T-helper 1 cell (primary cell): ENCODE results near the gene GNG10.
"Not testable (repeated sequence)": the region's sequence is repeated elsewhere in the genome, so short reads cannot be mapped to it uniquely, and the experiment has no call there.

ENCODE experiments used
- DNase-seq, 5 donors: peaks; one replicate each; pipeline ENCODE4 v3.0.0-alpha.2; 2012 to 2020

GNG10 gene

DNA sequence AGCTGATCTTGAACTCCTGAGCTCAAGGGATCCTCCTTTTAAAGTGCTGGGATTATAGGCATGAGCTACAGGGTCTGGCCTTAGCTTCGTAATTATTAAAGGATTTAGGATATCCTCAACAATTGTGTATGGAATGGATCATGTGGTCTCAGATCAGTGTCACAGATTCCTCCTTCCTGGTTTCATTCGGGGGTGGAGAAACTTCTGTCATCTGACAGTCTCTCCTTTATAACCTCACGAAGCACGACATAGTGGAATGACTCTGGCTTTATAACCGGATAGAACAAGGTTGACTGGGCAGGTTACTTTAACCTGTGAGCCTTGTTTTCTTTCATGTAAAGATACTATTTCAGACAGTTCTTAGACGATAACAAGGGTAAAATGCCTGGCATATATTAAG, 4.4 kb upstream of the GNG10 start:
- no peak for DNase-seq

DNA sequence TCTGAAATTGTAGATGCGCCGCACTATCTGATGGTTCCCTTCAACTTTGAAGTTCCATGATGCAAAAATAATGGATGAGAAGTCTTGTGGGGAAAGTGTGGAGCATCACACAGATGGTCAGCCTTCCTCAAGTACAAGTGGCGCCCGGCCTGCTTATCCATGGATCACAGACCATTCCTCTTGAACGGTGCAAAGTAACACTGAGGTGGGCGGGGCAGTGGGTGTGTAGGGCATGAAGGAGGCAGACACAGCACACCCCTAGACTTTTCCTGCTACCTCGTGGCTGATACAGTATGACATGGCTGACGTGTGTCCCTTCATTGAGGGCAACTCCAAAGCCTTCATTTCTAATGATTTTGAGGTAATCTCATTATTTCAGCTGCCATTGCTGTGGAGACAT, 2.5 kb upstream of the GNG10 start:
- DNase-seq: no peak

DNA sequence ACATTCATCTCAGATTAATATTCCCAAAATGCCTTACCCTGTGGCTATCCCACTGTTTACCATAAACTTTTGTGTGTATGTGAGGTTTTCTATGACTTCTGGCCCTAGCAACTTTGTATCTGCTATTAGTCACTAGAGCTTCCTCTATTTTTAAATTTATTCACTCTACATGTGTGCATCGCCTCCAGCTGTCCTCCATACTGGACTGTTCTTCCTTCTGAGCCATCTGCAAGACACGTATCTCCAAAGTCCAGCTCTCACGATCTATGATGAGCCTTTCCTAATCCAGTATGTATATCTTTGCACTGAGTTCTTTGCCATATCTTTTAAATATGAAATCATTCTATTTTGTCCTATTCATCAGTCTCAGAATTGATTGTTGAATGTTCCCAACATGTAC, 1.7 kb upstream of the GNG10 start:
- DNase-seq: no peak

DNA sequence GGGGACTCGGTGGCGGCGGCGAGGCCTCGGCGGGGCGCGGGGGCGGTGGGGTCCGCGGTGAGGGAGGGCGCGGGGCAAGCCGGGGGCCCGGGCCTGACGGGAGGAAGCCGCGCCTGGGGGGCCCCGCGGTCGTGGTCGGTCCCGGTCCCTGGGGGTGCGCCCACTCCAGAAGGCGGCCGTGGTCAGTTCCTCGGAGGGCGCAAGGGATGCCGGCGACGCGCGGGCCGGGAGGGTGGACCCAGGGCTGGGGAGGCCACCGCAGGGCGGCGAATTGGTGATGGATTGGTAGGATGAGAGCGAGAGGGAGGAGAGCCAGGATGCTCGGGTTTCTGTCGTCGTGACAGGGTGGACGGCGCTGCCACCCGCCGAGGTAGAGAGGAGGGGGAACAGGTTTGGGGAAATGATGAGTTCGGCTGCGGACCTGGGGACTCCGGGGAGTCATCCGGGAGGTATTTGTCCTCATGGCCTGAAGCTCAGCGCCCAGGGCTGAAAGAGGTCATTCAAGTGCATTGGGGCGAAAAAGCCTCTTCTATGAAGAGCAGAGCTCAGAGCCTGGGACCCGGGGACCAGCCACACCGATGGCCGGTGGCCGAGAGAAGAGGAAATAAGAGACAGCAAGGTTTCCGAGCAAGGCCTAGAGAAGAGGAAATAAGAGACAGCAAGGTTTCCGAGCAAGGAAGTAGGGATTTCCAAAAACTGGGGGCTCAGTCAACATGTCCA, 557 bp downstream of the GNG10 start:
- DNase-seq: peak; percentile 9 to 37 (median 11)

DNA sequence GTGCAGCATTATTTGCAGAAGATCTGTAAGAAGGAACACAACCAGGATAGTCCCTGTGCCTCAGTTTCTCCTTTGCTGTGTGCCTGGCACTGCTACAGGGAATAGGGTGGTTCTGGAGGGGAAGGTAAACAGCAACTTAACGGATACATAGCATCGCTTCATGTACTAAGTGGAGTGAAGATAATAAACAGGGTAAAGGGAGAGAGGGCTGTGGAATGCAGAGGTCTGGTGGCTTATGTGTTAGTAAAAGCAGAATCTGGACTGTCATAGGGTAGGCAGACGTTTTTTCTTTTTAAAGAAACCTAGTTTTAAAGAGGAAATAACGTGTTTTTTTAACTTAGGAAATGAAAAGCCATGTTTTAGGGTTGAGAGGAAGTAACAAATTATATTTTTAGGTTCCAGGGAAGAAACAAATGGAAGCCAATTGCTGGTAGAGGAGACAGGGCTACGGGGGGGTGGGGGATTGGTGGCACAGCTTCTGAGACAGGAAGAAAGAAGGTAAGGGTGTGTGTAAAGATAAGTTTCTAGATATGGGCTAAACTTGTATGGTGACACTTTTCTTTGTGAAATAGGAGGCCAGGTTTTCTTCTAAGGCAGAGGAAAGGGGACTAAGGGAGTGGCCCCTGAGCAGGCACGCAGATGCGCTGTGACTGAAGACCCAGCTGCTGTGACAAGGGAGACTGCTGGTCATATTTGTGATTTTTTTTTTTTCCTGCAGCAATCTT, 1.3 kb downstream of the GNG10 start:
- peak in 1 of 5 donors; percentile 40 for DNase-seq

DNA sequence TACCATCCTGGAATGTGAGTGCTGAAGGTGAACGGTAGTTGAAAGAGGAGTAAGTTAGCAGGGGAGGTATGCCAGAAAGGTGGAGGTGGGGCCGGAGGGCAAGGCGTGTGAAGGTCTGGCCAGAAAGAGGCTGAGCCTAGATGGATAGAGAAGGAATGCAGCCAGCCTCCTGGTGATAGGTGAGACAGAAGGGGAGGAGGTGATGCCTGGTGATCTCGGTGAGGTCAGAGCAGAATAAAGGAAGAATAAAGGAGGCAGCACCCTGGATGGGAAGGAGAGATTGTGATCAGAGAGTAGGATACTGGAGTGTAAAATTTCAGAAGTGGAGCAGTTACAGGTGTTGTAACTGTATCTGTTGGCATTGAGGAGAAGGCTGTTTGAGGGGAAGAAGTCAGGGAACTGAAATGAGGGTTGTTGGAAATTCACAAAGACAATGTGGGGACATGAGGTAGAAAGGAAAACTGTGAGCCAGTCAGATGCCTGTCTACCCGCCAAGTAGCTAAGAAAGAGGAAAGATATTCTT, 2.0 kb downstream of the GNG10 start:
- DNase-seq: no peak

DNA sequence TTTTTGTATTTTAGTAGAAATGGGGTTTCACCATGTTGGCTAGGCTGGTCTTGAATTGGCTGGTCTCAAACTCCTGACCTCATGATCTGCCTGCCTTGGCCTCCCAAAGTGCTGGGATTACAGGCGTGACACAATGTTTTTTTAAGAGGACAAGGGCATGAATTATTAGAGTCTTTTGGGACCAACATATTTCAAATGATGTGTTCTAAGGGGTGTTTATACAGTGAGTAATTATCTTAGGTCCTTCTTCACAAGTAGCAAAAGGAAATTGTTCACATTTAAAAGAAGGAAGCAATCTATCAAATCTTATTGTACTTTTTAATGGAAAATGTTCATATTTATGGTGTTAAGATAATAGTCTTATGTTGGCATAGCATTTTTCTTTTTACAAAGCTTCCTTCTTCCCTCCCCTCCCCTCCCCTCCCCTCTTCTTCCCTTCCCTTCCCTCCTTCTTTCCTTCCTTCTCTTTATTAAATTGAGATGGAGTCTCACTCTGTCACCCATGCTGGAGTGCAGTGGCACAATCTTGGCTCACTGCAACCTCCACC, 6.7 kb downstream of the GNG10 start:
- no peak for DNase-seq

DNA sequence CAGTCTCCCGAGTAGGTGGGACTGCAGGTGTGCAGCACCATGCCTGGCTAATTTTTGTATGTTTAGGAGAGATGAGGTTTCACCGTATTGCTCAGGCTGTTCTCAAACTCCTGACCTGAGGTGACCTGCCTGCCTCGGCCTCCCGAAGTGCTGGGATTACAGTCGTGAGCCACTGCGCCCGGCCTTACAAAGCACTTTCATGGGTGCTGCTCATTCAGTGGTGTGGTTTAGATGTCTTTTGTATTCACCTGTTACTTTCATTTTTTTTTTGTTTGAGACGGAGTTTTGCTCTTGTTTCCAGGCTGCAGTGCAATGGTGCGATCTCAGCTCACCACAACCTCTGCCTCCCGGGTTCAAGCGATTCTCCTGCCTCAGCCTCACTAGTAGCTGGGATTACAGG, 7.2 kb downstream of the GNG10 start:
- not testable (repeated sequence) for DNase-seq

DNA sequence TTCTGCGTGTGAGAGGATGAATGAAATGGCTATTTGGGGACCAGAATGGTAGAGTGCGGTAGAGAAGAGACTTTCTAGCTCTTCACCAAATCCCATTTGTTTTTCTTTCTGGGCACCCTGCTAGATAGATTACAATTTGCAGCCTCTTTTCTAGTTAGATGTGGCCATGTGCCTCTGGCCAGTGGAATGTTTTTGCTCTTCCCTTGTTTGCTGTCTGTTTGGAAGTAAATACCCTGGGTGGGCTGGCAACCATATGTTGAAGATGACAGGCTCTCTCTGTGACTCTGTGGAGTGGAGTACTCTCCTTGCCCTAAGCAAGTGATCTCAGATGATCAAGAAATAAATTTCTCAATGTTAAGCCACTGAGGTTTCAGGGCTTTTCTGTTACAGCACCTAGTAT, 12.9 kb downstream of the GNG10 start:
- no peak for DNase-seq

DNA sequence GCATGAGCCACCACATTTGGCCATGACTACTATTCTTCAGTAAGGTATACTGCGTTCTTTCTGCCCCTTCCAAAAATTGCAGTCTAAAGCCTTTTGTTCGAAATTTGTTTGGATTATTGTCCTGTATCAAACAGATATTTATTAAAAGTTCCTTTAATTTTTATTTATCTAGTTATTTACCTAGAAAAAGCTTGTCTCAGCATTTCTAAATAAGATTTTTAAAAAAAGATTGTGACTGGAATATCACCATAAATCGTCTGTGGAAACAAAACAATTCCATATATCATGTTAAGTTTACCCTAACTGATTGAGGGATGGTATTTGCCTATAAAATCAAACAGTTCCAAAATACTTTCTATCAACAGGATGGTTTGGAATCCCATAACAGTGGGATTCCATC, 14.7 kb downstream of the GNG10 start:
- DNase-seq: no peak

DNA sequence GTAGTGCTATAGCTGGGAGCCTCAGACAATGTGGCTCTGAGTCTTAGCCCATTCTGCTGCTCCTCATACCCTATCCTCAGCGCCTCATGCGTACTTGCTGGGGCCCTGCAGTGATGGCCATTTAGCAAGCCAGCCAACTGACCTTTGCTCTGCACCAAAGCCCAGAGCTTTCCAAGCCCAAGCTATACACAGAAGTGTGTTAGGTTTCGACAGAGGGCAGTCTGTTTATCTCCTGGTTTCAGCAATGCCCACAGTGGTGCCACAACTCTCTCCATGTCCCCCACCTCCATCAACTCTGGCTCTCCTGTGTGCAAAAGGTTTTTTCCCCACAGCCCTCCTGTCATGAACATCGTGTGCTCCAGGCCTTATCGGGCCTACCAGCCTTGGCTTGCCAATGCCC, 16.9 kb downstream of the GNG10 start:
- DNase-seq: no peak

DNA sequence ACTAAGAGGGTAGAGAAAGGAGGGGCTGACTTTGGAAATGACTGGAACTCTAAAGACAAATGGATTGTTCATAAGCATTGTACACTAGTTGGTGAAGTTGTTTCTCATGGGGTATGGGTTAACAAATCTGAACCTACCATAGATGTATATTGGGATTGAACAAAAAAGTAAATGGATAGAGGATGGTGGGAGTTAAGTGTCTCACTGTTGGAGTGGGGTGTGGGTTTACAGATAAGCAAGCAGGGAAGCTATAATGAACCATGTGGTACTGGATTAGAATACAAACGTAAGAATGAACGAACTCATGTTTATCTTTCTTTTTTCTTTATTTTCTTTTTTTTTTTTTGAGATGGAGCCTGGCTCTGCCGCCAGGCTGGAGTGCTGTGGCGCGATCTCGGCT, 17.8 kb downstream of the GNG10 start:
- DNase-seq: no peak

DNA sequence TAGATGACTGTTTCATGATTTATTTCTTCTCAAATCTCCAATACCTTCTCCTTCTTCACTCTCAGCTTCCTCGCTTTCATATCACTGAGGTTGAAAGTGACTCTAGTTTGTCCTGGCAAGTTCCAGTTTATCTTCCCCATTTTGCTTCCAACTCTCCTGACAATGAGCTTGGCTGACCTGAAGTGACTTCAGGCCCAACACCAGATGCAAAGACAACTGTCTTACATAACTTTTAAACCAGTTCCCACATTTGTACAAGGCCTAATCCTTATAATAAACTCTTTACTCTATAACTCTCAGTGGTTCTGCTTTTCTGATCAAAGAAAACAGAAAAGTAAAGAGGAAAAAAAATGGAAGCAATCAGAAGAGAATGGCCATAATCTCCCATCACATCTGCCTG, 22.0 kb downstream of the GNG10 start:
- no peak for DNase-seq

DNA sequence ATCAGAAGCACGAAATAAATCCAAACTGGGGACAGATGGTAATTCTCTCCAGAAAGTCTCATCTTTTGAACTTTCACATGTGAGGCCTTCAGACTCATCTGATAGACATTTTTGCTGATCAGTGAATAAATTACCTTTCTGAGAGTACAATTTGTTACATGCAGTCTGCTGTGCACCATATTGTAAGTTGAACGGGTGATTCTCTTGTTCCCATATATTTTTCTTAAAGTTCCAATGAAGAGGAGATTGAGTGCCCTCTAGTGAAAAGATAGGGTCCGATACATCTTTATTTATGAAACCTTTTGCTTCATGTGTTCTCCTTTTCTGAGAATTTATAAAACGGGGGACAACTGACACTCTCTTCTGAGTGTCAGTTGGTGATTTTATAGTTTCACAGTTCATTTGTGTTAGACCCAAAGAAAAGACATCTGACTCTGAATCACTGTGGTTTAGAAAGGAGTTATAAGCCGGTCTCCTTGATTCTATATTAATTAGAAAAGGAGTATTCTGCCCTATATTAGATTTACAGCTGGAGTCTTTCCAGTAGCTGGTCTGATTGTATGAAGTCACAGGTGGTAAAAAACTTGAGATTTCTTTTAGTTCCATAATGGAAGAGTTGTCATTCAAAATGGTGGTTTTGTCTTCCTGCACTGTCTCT, 30.4 kb downstream of the GNG10 start:
- peak in 1 of 5 donors; percentile 9 for DNase-seq

DNA sequence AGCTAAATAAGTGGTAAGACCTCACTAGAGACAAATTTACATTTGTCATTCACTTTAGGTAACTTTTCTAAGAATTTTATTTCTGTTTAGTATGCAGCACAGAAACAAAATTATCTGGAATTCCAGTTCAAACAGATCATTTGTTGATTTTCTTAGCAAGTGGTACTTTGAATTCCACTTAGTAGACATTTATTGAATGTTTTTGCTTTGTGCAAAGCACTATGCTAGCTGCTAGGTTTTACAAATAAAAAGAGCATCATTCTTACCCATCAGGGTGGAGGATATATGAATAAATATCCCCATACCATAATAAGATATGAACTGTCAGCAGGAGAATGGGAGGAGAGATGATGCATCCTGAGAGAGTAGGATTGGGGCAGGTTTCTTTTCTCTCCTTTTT, 35.4 kb downstream of the GNG10 start:
- DNase-seq: no peak

DNA sequence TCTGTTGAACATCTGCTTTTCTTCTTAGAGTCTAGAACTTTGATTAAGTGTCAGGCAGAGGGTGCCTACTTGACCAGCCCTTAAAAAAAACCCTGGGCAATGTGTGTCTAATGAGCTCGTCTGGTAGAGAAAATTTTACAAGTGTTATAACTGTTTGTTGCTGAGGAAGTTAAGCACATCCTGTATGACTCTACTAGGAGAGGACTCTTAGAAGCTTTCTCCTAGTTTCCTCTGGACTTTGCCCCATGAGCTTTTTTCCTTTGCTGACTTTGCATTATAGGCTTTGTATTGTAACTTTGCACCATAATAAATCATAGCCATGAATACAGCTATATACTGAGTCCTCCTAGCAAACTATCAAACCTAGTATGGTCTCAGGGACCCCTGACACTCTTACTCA, 39.4 kb downstream of the GNG10 start:
- no peak for DNase-seq

DNA sequence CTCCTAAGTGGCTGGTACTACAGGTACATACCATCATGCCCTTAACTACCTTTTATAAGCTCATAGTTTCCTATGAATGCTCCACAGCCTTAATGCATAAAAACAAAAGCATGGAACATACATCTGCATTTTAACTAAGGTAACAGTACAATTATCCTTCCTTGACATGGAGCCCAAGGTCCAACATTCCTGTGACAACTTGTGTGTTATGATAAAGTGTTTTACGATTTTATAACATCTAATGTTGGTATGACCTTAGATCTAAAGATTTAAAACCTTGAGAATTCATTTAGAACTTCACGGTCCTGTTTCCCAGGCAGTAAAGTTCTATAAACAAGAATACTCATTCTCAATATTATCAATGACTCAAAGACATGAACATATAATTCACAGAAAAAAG, 43.1 kb downstream of the GNG10 start:
- no peak for DNase-seq

DNA sequence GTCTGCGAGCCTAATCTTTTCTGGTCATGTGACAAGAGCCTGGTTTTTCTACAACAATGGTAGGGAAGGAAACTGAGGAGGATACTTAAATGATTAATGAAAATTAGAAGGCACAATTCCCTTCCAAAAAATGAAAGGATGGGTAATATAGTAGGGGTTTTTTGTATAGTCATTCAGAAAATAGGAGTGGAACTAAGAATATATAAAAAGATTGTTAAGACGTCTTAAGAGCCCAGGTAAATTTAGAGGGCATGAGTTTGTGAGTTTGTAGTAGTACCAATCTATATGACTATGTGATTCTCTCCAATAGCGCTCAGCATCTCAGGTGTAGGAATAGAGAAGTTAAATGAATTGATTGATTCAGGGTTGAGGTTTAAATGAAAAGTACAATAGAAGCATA, 50.1 kb downstream of the GNG10 start:
- DNase-seq: no peak

DNA sequence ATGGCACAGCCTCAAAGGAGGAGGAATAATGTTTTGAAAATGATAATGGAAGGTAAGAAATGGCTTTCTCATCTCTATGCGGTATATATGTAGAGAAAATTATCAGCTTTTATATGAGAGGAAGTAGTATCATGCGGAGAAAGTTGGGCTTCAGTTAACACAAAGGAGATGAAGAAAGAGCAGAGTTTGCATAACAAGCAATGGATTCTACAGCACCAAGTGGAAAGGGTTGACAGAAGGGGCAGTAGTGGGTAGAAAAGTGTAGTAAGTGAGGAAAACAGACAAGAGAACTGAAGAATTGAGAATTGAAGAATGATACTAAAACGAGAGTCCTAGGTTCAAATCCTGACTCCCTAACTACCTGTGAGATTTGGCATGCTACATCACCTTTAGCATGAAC, 51.0 kb downstream of the GNG10 start:
- no peak for DNase-seq

DNA sequence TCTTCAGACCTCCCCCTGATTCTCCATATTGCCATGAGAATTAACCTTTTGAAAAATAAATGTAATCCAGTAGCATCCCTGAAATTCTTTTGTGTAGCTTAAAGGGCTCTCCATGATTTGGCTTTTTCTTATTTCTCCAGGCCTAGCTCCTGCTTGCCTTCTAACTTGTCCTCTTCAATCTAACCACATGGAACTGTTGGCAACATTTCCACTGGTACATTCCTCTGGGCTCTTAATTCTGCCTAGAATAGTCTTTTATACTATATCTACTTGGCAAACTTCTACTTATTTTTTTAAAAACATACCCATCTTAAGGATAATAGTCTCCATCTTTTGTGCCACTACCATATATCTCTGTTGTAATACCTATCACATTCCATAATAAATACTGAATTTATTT, 54.1 kb downstream of the GNG10 start:
- DNase-seq: no peak

DNA sequence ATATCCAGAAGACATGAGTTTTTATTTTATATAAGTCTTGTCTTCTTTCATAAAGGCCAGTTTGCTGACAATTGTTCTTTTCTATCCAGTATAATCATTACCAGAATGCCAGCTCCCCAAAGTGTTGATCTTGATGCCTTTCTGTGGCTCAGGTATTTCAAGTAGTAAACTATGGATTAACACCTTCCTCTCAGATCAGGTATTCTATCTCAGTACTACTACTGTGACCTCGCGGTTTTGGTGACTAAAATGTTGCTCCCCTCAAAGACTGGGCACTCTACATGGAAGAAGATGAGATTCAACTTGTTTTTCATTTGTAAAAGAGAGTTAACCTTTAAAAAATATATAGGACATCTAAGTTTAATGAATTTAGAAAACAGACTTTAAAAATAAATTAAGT, 58.1 kb downstream of the GNG10 start:
- DNase-seq: no peak
